ENCODE results near the gene ST3GAL3. TPM values are rescaled to one million over a fixed set of nuclear protein-coding genes. Genes with fewer than 3 reads are reported as not detected.

ST3GAL3 gene
- total and polyA plus RNA-seq, 12 donors: 14.5 to 39.3 (median 31.7) TPM

GRCh38 chr1:43849670-43850069 lies 142.3 kb downstream of the ST3GAL3 start:
- peak in 3 of 8 donors; percentile 46 to 61 (median 47) for ATAC-seq

GRCh38 chr1:43850591-43851233 lies 143.4 kb downstream of the ST3GAL3 start:
- Histone ChIP-seq H3K9me3 (no peaks in the 10 kb centered on the region), H3K4me3 (no peak overlapping the region), H3K27ac (no peak overlapping the region), H3K36me3 (peaks cover 0 to 6% (median 0%) of the 10 kb centered on the region in 9 donors), H3K27me3 (no peaks in the 10 kb centered on the region), H3K4me1 (peaks cover 0 to 33% (median 18%) of the 10 kb centered on the region in 9 donors)
- TF ChIP-seq CTCF (IDR thresholded peaks at IDR 0.05): no peak
- intact Hi-C loops (cut with DNase I): no loop called here
- WGBS, 2 donors: 80 to 84% methylated on average over 8 of the region's 8 CpGs
- peak in 1 of 2 donors; percentile 44 for DNase-seq
- ATAC-seq: peak in 3 of 8 donors; percentile 34 to 53 (median 47)

More at GRCh38 chr1:43849670-43850069, 142.3 kb downstream of the ST3GAL3 start:
- Histone ChIP-seq H3K4me1 (peaks cover 0 to 33% (median 18%) of the 10 kb centered on the region in 9 donors), H3K36me3 (peaks cover 0 to under 1% (median 0%) of the 10 kb centered on the region in 9 donors), H3K27ac (no peak overlapping the region), H3K4me3 (no peak overlapping the region), H3K27me3 (no peaks in the 10 kb centered on the region), H3K9me3 (no peaks in the 10 kb centered on the region)
- intact Hi-C loops (cut with DNase I): no loop called here
- no peak for TF ChIP-seq CTCF (IDR thresholded peaks at IDR 0.05)
- WGBS, 2 donors: 78 to 80% methylated on average over 1 of the region's 1 CpG
- DNase-seq: no peak

- Histone ChIP-seq H3K36me3 (peaks cover 0 to 6% (median 0%) of the 10 kb centered on the region in 9 donors), H3K4me1 (peaks cover 0 to 33% (median 18%) of the 10 kb centered on the region in 9 donors), H3K27ac (no peak overlapping the region), H3K27me3 (no peaks in the 10 kb centered on the region), H3K9me3 (no peaks in the 10 kb centered on the region), H3K4me3 (no peak overlapping the region)
- intact Hi-C loops (cut with DNase I): no loop called here
- no peak for ATAC-seq
- no peak for TF ChIP-seq CTCF (IDR thresholded peaks at IDR 0.05)
- DNase-seq: no peak
- WGBS, 2 donors: 91 to 92% methylated on average over 17 of the region's 17 CpGs
Measured at GRCh38 chr1:43851561-43852338, 144.4 kb downstream of the ST3GAL3 start.

- Histone ChIP-seq H3K4me1 (peaks cover 0 to 38% (median 22%) of the 10 kb centered on the region in 9 donors), H3K36me3 (peaks cover 0 to 7% (median 0%) of the 10 kb centered on the region in 9 donors), H3K27ac (no peak overlapping the region), H3K4me3 (no peak overlapping the region), H3K9me3 (no peaks in the 10 kb centered on the region), H3K27me3 (no peaks in the 10 kb centered on the region)
- no peak for TF ChIP-seq CTCF (IDR thresholded peaks at IDR 0.05)
- ATAC-seq: peak in 5 of 8 donors; percentile 26 to 48 (median 38)
- DNase-seq: peak; percentile 37 to 64
- intact Hi-C loops (cut with DNase I): no loop called here
- 27 to 35% methylated on average over 7 of the region's 7 CpGs for WGBS, 2 donors
Measured at GRCh38 chr1:43853161-43853921, 146.0 kb downstream of the ST3GAL3 start.
